ENCODE results near the gene GCM1. TPM values are rescaled to one million over a fixed set of nuclear protein-coding genes. Genes with fewer than 3 reads are reported as not detected.

The GCM1 gene
- total RNA-seq, 3 donors from 2014 or later (not counting 1 experiment from before 2014, with no cell fraction given) = 0.20 TPM; not detected in 2

DNA sequence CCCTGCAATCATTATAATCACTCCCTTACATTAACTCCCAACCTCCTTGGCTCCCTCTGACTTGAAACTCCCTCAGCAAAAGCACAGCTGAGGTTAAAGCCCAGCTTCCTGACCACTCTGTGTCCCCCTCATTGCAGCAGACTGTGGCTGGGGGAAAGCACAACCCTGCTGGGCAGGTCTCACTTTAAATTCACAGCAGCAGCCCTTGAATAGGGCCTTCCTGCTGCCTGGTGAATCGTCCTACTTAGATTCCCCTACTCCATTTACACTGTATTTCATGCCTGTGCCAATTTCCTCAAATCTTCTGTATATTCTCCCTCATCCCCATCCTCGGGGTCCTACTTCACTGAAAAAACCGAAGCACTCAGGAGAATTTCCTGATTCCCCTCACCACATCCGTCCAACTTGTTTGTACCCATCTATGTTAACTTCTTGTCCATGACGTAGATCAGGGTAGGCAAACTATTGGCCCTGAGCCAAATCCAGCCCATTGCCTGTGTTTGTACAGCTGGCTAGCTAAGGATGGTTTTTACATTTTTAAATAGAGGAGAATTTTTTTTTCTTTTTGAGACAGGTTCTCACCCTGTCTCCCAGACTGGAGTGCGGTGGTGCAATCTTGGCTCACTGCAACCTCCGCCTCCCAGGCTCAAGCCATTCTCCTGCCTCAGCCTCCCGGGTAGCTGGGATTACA is 31.5 kb upstream of the GCM1 start:
- intact Hi-C loops (cut with micrococcal nuclease) = no loop called here
- Histone ChIP-seq H3K36me3 (ENCODE audit: control insufficient read depth, insufficient read depth, low read length) (no peaks in the 10 kb centered on the region), H3K4me3 (ENCODE audit: low read length) (no peak overlapping the region), H3K27me3 (ENCODE audit: control insufficient read depth, insufficient read depth, low read length) (no peaks in the 10 kb centered on the region), H3K4me1 (ENCODE audit: control insufficient read depth, insufficient read depth, low read length) (peaks cover 5% of the 10 kb centered on the region), H3K9me3 (ENCODE audit: control insufficient read depth, insufficient read depth, low read length) (no peaks in the 10 kb centered on the region), H3K27ac (ENCODE audit: low read length) (peak overlapping the region; percentile 5)
- peak; percentile 18 to 70 for DNase-seq
- Mint-ChIP-seq H3K4me3 (no peak overlapping the region), H3K27me3 (ENCODE audit: low read depth in 2 of 2) (peaks cover 0 to 3% of the 10 kb centered on the region in 2 donors), H3K36me3 (no peaks in the 10 kb centered on the region), H3K27ac (peak overlapping the region; percentile 12 to 79), H3K4me1 (peaks cover 7 to 12% of the 10 kb centered on the region in 2 donors), H3K9me3 (no peaks in the 10 kb centered on the region)
- peak in 2 of 3 donors; percentile 55 to 60 for ATAC-seq
- TF ChIP-seq, protein P1, sequence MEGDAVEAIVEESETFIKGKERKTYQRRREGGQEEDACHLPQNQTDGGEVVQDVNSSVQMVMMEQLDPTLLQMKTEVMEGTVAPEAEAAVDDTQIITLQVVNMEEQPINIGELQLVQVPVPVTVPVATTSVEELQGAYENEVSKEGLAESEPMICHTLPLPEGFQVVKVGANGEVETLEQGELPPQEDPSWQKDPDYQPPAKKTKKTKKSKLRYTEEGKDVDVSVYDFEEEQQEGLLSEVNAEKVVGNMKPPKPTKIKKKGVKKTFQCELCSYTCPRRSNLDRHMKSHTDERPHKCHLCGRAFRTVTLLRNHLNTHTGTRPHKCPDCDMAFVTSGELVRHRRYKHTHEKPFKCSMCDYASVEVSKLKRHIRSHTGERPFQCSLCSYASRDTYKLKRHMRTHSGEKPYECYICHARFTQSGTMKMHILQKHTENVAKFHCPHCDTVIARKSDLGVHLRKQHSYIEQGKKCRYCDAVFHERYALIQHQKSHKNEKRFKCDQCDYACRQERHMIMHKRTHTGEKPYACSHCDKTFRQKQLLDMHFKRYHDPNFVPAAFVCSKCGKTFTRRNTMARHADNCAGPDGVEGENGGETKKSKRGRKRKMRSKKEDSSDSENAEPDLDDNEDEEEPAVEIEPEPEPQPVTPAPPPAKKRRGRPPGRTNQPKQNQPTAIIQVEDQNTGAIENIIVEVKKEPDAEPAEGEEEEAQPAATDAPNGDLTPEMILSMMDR (IDR thresholded peaks at IDR 0.05) = no peak
- 53% methylated on average over 8 of the region's 8 CpGs for WGBS (ENCODE audit: insufficient coverage)

DNA sequence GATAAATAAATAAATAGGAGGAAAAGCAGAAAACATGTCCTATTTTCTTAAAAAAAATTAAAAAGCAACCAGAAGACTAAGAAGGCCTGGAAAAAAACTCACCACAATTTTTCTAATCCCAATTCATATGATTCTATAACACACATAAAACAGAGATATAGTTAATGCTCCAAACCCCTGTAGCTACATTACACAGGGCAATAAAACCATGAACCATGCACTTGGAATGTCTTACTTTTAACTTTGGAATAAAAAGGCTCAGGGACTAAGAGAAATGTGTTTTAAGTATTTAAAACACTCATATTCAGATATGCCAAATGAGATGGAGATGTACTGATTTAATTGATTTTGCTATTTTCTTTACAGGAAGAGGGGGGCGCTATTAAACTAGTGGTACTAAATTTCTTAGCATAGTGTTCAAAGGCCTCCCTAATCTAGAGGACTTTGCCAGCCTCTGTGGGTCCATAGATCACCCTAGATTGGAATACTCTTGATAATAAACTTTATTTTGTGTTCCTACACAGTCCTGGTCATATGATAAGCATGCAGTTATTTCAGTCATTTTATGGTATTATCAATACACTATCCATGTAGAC is 30.3 kb upstream of the GCM1 start:
- H3K4me3 Mint-ChIP-seq = no peak overlapping the region
- WGBS (ENCODE audit: insufficient coverage) = 100% methylated on average over 1 of the region's 1 CpG
- H3K4me1 ChIP-seq (ENCODE audit: control insufficient read depth, insufficient read depth, low read length) = peaks cover 5% of the 10 kb centered on the region
- H3K9me3 Mint-ChIP-seq = no peaks in the 10 kb centered on the region
- no peak overlapping the region for H3K27ac ChIP-seq (ENCODE audit: low read length)
- no peaks in the 10 kb centered on the region for H3K36me3 ChIP-seq (ENCODE audit: control insufficient read depth, insufficient read depth, low read length)
- no peaks in the 10 kb centered on the region for H3K27me3 ChIP-seq (ENCODE audit: control insufficient read depth, insufficient read depth, low read length)
- no peak overlapping the region for H3K4me3 ChIP-seq (ENCODE audit: low read length)
- no peak overlapping the region for H3K27ac Mint-ChIP-seq
- H3K27me3 Mint-ChIP-seq (ENCODE audit: low read depth in 2 of 2) = no peaks in the 10 kb centered on the region
- TF ChIP-seq, protein P1 (IDR thresholded peaks at IDR 0.05) = no peak
- no peaks in the 10 kb centered on the region for H3K9me3 ChIP-seq (ENCODE audit: control insufficient read depth, insufficient read depth, low read length)
- H3K4me1 Mint-ChIP-seq = peaks cover 7% of the 10 kb centered on the region in 2 donors
- H3K36me3 Mint-ChIP-seq = no peaks in the 10 kb centered on the region
- ATAC-seq (no peak), DNase-seq (no peak)
- intact Hi-C loops (cut with micrococcal nuclease) = no loop called here

DNA sequence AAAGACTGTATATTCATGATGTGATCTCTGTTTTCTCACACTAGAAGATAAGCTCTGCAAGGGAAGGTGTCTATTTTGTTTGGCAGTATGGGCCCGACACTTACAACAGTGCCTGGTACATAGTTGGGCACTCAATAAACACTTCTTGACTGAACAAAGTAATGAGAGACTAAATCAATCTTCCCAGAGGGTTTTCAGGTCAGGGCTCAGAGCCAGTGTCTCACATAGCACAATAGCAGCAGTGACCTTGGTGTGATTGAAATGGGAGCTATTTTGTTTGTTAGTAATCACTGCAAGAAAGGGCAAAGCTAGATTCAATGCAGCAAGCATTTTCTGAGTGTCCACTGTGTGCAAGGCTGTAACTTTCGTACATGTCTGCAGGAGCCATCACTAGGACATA is 26.4 kb upstream of the GCM1 start:
- no peaks in the 10 kb centered on the region for H3K36me3 Mint-ChIP-seq
- H3K27me3 ChIP-seq (ENCODE audit: control insufficient read depth, insufficient read depth, low read length) = no peaks in the 10 kb centered on the region
- H3K36me3 ChIP-seq (ENCODE audit: control insufficient read depth, insufficient read depth, low read length) = no peaks in the 10 kb centered on the region
- TF ChIP-seq, protein P1 (IDR thresholded peaks at IDR 0.05) = no peak
- H3K9me3 Mint-ChIP-seq = no peaks in the 10 kb centered on the region
- WGBS (ENCODE audit: insufficient coverage) = 94% methylated on average over 2 of the region's 2 CpGs
- H3K27me3 Mint-ChIP-seq (ENCODE audit: low read depth in 2 of 2) = no peaks in the 10 kb centered on the region
- ATAC-seq (no peak), DNase-seq (no peak)
- H3K27ac ChIP-seq (ENCODE audit: low read length) = no peak overlapping the region
- H3K4me3 ChIP-seq (ENCODE audit: low read length) = no peak overlapping the region
- no peak overlapping the region for H3K4me3 Mint-ChIP-seq
- no peaks in the 10 kb centered on the region for H3K9me3 ChIP-seq (ENCODE audit: control insufficient read depth, insufficient read depth, low read length)
- no peak overlapping the region for H3K27ac Mint-ChIP-seq
- intact Hi-C loops (cut with micrococcal nuclease) = no loop called here
- peaks cover 4% of the 10 kb centered on the region in 2 donors for H3K4me1 Mint-ChIP-seq
- H3K4me1 ChIP-seq (ENCODE audit: control insufficient read depth, insufficient read depth, low read length) = no peaks in the 10 kb centered on the region

All from natural killer cell (primary cell).